Heart left ventricle (tissue), 13 donors: ENCODE results near the gene DPAGT1.

Source experiments
- POLR2A ChIP-seq, 2 donors: fragments of 450-650 bp; IDR thresholded peaks; one replicate each; pipeline ENCODE4 v1.6.1; 2017; ENCODE audit warnings: antibody characterized with exemption in 2 of 2, mild to moderate bottlenecking in 2 of 2, moderate library complexity in 2 of 2
- TF ChIP-seq, protein P1 (sequence below), 12 donors: fragments of 200-600 bp; sonication (generic) in 4 of 12; IDR thresholded peaks; one replicate each; pipeline versions ENCODE4 v1.5.0 to v1.8.0; 2018 to 2022; ENCODE audit warnings: antibody characterized with exemption in 12 of 12, mild to moderate bottlenecking in 5 of 12
- donor health status: ischemic (EF 13 %, LVEDD 7.1; RV severe dilation, severe dysfunction).
- donor health status: DM: no; HTN: yes; CAD: no.
- donor health status: DM: no; HTN: no; CAD: no.
- donor health status: ischemic (EF 25% LVEDD 6.9; RV normal size, moderate dysfunction).
- donor health status: ischemic (EF 25% LVEDD 5.7; RV mildly dilated, moderate dysfunction).
- donor health status: ischemic (EF 35%, LVEDD 5.7; RV mildly dilated, moderate dysfunction).
- donor health status: nonischemic (EF 11% LVEDD 7.7; RV severe dilation, severe dysfunction).
- donor health status: DM: yes; HTN: yes; CAD: no.
- donor health status: PGD.
- donor health status: ischemic (EF 29% LVEDD 5.4; RV normal size, mild dysfunction).
- donor health status: nonischemic (EF 23%, LVEDD 6.1; RV moderate dilation, normal function).

DNA sequence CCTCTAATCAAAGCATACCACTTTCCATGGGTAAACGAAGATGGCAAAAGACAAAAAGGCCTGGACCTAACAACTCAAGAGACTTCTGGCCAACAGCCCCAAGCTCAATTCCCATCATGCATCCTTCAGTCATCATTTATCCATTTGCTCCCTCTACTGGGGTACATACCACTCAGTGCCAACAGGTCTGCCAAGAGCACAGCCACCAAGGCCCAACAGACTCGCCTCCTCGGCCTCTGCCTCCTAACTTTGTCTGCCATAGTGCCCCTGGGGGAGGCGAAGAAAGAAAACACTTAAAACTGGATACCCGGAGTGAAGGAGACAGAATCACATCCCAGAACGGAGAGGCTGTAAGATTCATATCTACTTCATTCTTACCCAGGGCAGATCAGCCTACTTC, 45.8 kb downstream of the DPAGT1 start:
- TF ChIP-seq, protein P1, sequence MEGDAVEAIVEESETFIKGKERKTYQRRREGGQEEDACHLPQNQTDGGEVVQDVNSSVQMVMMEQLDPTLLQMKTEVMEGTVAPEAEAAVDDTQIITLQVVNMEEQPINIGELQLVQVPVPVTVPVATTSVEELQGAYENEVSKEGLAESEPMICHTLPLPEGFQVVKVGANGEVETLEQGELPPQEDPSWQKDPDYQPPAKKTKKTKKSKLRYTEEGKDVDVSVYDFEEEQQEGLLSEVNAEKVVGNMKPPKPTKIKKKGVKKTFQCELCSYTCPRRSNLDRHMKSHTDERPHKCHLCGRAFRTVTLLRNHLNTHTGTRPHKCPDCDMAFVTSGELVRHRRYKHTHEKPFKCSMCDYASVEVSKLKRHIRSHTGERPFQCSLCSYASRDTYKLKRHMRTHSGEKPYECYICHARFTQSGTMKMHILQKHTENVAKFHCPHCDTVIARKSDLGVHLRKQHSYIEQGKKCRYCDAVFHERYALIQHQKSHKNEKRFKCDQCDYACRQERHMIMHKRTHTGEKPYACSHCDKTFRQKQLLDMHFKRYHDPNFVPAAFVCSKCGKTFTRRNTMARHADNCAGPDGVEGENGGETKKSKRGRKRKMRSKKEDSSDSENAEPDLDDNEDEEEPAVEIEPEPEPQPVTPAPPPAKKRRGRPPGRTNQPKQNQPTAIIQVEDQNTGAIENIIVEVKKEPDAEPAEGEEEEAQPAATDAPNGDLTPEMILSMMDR (IDR thresholded peaks at IDR 0.05): no peak
- TF ChIP-seq POLR2A (IDR thresholded peaks at IDR 0.05): no peak
